ENCODE measurements around the gene OR13G1.

Gene OR13G1

DNA sequence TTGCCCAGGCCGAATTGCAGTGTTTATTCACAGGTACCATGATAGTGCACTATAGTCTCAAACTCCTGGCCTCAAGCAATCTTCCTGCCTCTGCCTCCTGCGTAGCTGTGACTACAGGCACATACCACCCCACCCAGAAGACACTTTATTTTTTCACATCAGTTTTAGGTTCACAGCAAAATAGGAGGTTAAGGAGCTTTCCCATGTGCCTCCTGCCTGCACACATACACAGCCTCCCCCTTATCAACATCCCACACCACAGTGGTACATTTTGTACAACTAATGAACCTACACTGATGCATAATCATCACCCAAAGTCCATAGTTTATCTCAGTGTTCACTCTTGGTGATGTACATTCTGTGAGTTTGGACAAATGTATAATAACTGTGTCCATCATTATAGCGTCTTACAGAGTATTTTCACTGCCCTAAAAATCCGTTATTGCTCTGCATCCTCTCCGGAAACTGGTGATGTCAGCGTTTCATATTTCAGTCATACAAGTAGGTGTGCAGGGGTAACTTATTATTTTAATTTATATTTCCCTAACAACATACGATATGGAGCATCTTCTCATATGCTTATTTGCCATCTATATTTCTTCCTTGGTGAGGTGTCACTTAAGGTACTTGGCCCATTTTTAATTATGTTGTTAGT is 23.2 kb downstream of the OR13G1 start:
- Histone ChIP-seq H3K4me3 (replicated peaks; ENCODE audit: insufficient read depth, low read length) (no peak overlapping the region), H3K27me3 (ENCODE audit: insufficient read depth, poor library complexity, severe bottlenecking) (no peaks in the 10 kb centered on the region), H3K27ac (replicated peaks) (no peak overlapping the region)
- TF ChIP-seq GABPA (IDR thresholded peaks at IDR 0.05; ENCODE audit: low read depth) (no peak), POLR2AphosphoS5 (IDR thresholded peaks at IDR 0.05; ENCODE audit: low read depth) (no peak), SPI1 (IDR thresholded peaks at IDR 0.05; ENCODE audit: borderline replicate concordance, low read depth) (no peak)
- TF ChIP-seq, protein P1, sequence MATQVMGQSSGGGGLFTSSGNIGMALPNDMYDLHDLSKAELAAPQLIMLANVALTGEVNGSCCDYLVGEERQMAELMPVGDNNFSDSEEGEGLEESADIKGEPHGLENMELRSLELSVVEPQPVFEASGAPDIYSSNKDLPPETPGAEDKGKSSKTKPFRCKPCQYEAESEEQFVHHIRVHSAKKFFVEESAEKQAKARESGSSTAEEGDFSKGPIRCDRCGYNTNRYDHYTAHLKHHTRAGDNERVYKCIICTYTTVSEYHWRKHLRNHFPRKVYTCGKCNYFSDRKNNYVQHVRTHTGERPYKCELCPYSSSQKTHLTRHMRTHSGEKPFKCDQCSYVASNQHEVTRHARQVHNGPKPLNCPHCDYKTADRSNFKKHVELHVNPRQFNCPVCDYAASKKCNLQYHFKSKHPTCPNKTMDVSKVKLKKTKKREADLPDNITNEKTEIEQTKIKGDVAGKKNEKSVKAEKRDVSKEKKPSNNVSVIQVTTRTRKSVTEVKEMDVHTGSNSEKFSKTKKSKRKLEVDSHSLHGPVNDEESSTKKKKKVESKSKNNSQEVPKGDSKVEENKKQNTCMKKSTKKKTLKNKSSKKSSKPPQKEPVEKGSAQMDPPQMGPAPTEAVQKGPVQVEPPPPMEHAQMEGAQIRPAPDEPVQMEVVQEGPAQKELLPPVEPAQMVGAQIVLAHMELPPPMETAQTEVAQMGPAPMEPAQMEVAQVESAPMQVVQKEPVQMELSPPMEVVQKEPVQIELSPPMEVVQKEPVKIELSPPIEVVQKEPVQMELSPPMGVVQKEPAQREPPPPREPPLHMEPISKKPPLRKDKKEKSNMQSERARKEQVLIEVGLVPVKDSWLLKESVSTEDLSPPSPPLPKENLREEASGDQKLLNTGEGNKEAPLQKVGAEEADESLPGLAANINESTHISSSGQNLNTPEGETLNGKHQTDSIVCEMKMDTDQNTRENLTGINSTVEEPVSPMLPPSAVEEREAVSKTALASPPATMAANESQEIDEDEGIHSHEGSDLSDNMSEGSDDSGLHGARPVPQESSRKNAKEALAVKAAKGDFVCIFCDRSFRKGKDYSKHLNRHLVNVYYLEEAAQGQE (IDR thresholded peaks at IDR 0.05; ENCODE audit: insufficient replicate concordance, low read depth): no peak
- TF ChIP-seq, protein P2, sequence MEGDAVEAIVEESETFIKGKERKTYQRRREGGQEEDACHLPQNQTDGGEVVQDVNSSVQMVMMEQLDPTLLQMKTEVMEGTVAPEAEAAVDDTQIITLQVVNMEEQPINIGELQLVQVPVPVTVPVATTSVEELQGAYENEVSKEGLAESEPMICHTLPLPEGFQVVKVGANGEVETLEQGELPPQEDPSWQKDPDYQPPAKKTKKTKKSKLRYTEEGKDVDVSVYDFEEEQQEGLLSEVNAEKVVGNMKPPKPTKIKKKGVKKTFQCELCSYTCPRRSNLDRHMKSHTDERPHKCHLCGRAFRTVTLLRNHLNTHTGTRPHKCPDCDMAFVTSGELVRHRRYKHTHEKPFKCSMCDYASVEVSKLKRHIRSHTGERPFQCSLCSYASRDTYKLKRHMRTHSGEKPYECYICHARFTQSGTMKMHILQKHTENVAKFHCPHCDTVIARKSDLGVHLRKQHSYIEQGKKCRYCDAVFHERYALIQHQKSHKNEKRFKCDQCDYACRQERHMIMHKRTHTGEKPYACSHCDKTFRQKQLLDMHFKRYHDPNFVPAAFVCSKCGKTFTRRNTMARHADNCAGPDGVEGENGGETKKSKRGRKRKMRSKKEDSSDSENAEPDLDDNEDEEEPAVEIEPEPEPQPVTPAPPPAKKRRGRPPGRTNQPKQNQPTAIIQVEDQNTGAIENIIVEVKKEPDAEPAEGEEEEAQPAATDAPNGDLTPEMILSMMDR (IDR thresholded peaks at IDR 0.05; ENCODE audit: insufficient read depth, low read length): no peak
- no peak for DNase-seq (ENCODE audit: low read depth in 1 of 2, low spot score in 1 of 2)

DNA sequence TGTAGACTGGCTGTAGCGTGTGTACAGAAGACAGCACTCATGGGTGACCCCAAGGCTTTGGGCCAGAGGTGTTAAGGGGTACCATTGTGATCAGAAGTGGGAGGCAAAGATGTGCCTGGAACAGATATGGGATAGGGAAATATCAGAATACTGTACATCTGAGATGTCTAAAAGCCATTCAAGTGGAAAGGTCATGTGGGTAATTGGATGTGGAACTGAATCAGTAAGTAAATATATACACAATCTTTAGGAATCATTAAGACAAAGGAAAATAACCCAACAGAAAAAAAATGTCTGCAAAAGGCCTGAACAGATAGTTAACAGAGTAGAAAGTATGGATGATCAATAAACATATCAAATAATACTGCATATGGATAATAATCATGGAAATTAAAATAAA is 26.5 kb downstream of the OR13G1 start:
- Histone ChIP-seq H3K27me3 (ENCODE audit: insufficient read depth, poor library complexity, severe bottlenecking) (no peaks in the 10 kb centered on the region), H3K4me3 (replicated peaks; ENCODE audit: insufficient read depth, low read length) (no peak overlapping the region), H3K27ac (replicated peaks) (no peak overlapping the region)
- DNase-seq (ENCODE audit: low read depth in 1 of 2, low spot score in 1 of 2): no peak
- TF ChIP-seq GABPA (IDR thresholded peaks at IDR 0.05; ENCODE audit: low read depth) (no peak), POLR2AphosphoS5 (IDR thresholded peaks at IDR 0.05; ENCODE audit: low read depth) (no peak), SPI1 (IDR thresholded peaks at IDR 0.05; ENCODE audit: borderline replicate concordance, low read depth) (no peak)
- TF ChIP-seq, protein P2 (IDR thresholded peaks at IDR 0.05; ENCODE audit: insufficient read depth, low read length): no peak
- TF ChIP-seq, protein P1 (IDR thresholded peaks at IDR 0.05; ENCODE audit: insufficient replicate concordance, low read depth): no peak

DNA sequence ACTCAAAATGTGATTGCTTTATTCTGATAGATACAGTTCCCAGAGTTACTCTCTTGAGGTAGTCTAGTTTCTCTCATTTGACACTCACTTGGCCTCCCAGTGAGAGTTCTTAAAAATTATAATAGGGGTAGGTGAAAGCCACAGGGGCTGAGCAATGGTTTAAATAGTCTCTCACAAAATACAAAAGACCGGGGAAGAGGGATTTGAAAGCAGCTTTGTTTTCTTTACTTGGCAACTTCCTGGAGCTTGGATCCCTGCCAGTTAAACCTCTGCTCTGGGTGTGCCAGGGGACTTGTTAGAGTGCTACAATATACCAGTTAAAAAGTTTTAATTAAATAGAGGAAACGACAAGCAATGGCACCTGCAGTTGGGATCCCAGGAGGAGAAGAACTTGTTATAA is 31.7 kb downstream of the OR13G1 start:
- Histone ChIP-seq H3K27ac (replicated peaks) (no peak overlapping the region), H3K27me3 (ENCODE audit: insufficient read depth, poor library complexity, severe bottlenecking) (no peaks in the 10 kb centered on the region), H3K4me3 (replicated peaks; ENCODE audit: insufficient read depth, low read length) (no peak overlapping the region)
- TF ChIP-seq GABPA (IDR thresholded peaks at IDR 0.05; ENCODE audit: low read depth): no peak
- DNase-seq (ENCODE audit: low read depth in 1 of 2, low spot score in 1 of 2): no peak

DNA sequence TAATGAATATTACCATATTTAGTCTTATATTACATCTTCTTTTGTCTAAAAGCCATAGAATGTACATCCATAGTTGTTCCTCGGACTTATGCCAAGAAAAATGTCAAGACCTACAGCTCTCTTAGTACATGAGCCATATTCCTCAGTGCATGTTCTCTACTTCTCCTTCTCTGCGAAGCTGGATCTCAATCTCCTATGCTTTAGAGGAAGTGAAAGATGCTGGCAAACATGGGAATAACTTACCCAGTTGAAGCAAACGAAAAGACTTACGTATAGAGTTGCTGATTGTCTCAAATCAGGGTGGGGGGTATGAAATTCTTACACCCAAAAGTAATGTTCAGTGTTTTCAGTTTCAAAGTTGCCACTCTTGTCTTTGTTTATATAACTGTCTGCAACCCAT is 32.7 kb downstream of the OR13G1 start:
- Histone ChIP-seq H3K4me3 (replicated peaks; ENCODE audit: insufficient read depth, low read length) (no peak overlapping the region), H3K27me3 (ENCODE audit: insufficient read depth, poor library complexity, severe bottlenecking) (no peaks in the 10 kb centered on the region), H3K27ac (replicated peaks) (no peak overlapping the region)
- TF ChIP-seq, protein P2 (IDR thresholded peaks at IDR 0.05; ENCODE audit: insufficient read depth, low read length): no peak
- no peak for TF ChIP-seq GABPA (IDR thresholded peaks at IDR 0.05; ENCODE audit: low read depth)
- TF ChIP-seq SPI1 (IDR thresholded peaks at IDR 0.05; ENCODE audit: borderline replicate concordance, low read depth): peak; percentile 34; the same call in 1 of the 2 replicates
- DNase-seq (ENCODE audit: low read depth in 1 of 2, low spot score in 1 of 2): no peak

Data from HL-60 (cell line).